Fibroblast of the conjunctiva (primary cell): ENCODE measurements around the gene ARL16.

ENCODE experiments used
- DNase-seq: peaks from one replicate; pipeline ENCODE4 v3.0.0-alpha.2; 2010; ENCODE audit warnings: low read depth

The ARL16 gene

GRCh38 chr17:81712468-81713003, 28.9 kb upstream of the ARL16 start:
- DNase-seq = no peak

- DNase-seq = peak; percentile 30
Observed at GRCh38 chr17:81711814-81712467, 28.3 kb upstream of the ARL16 start, which contains the start of gene SLC25A10. SLC25A10 (plus strand) TSS chr17:81712284; CDS start chr17:81712427, 143 bp downstream.

GRCh38 chr17:81710514-81711308, 27.1 kb upstream of the ARL16 start:
- no peak for DNase-seq

- DNase-seq = no peak
Observed at GRCh38 chr17:81708739-81709185, 25.2 kb upstream of the ARL16 start.

- DNase-seq = no peak
Observed at GRCh38 chr17:81707725-81708646, 24.4 kb upstream of the ARL16 start.

GRCh38 chr17:81706757-81707624, 23.4 kb upstream of the ARL16 start:
- no peak for DNase-seq

GRCh38 chr17:81706232-81706611, 22.6 kb upstream of the ARL16 start:
- DNase-seq = no peak

GRCh38 chr17:81705518-81706231, 22.1 kb upstream of the ARL16 start:
- DNase-seq = no peak

- no peak for DNase-seq
Observed at GRCh38 chr17:81703747-81704654, 20.4 kb upstream of the ARL16 start.

GRCh38 chr17:81702934-81703746, 19.5 kb upstream of the ARL16 start, which contains the start of gene MRPL12:
MRPL12 (plus strand) TSS chr17:81703367; CDS start chr17:81703502, 135 bp downstream.
- peak; percentile 81 for DNase-seq

- no peak for DNase-seq
Observed at GRCh38 chr17:81701288-81702071, 17.9 kb upstream of the ARL16 start.

GRCh38 chr17:81700353-81701287, 17.0 kb upstream of the ARL16 start:
- DNase-seq = no peak

- no peak for DNase-seq
Observed at GRCh38 chr17:81697261-81698044, 13.9 kb upstream of the ARL16 start.

- no peak for DNase-seq
Observed at GRCh38 chr17:81696218-81696941, 12.8 kb upstream of the ARL16 start.

- DNase-seq = no peak
Observed at GRCh38 chr17:81695801-81696200, 12.2 kb upstream of the ARL16 start.
